Mesothelial cell of epicardium (in vitro differentiated cells): Measurements from ENCODE around the gene SLC44A3. TPM values are rescaled to one million over a fixed set of nuclear protein-coding genes. Genes with fewer than 3 reads are reported as not detected.

Experiments
- DNase-seq, 2 experiments: peaks; one replicate each; pipeline ENCODE4 v3.0.0; 2021; ENCODE audit warnings: low spot score in 2 of 2; ENCODE audit not compliant: unreplicated experiment in 2 of 2
- H3K27ac Mint-ChIP-seq: 2 replicates; pipeline ENCODE4 v1.8.0; 2021; ENCODE audit warnings: mixed read lengths
- H3K27me3 Mint-ChIP-seq: 2 replicates; pipeline ENCODE4 v1.8.0; 2021; ENCODE audit warnings: low read depth, mixed read lengths
- H3K36me3 Mint-ChIP-seq: 2 replicates; pipeline ENCODE4 v1.8.0; 2021; ENCODE audit warnings: mixed read lengths
- H3K4me1 Mint-ChIP-seq: 2 replicates; pipeline ENCODE4 v1.8.0; 2021; ENCODE audit warnings: mixed read lengths
- H3K4me3 Mint-ChIP-seq: 2 replicates; pipeline ENCODE4 v1.8.0; 2021; ENCODE audit warnings: mild to moderate bottlenecking, moderate library complexity, mixed read lengths
- H3K9me3 Mint-ChIP-seq: 2 replicates; pipeline ENCODE4 v1.8.0; 2021; ENCODE audit warnings: mixed read lengths
- total RNA-seq: library from RNA; stranded (reverse); gene quantifications from 3 replicates; pipeline ENCODE4 v1.2.1, GENCODE V29; 2021
- TF ChIP-seq, protein P1 (sequence below): fragments of 200-600 bp; sonication (generic); IDR thresholded peaks from one replicate; pipeline ENCODE4 v1.5.0; 2021; ENCODE audit warnings: antibody characterized with exemption; ENCODE audit not compliant: unreplicated experiment

SLC44A3 gene
- total RNA-seq, 1 donor from 2014 or later = 9.2 TPM

DNA sequence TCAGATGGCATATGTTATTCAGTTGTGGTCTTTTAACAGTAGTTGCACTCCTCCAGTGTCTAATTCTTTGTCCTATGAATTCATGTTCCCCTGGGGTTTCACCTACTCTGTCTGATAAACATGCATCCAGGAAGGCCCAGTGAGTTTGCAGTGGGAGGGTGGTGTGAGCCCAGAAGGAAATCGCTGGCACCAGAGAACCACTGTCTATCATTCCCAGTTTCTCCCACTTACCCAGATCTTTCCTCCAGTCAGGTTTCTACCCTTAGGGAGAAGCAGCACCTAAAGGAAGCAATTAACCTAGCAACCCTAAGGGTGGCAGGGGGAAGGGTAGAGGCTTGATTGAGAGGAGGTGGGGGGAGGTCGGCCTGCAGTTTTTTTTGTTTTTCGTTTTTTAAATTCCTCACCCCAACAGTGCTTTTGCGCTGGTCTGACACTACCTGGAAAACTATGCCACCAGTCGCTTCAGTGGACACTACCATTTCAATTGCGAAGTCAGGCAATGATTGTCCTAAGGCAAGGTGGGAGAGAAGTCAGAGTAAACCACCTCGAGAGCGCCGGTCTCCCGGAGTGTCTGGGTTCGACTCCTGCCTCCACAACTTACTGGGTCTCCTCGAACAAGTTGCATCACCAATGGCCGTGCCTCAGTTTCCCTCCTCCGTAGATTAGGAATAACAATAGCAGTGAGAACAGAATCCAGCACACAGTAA is 766 bp upstream of the SLC44A3 start:
- H3K9me3 Mint-ChIP-seq = peaks cover 22% of the 10 kb centered on the region
- H3K27ac Mint-ChIP-seq = peak overlapping the region; percentile 72
- TF ChIP-seq, protein P1, sequence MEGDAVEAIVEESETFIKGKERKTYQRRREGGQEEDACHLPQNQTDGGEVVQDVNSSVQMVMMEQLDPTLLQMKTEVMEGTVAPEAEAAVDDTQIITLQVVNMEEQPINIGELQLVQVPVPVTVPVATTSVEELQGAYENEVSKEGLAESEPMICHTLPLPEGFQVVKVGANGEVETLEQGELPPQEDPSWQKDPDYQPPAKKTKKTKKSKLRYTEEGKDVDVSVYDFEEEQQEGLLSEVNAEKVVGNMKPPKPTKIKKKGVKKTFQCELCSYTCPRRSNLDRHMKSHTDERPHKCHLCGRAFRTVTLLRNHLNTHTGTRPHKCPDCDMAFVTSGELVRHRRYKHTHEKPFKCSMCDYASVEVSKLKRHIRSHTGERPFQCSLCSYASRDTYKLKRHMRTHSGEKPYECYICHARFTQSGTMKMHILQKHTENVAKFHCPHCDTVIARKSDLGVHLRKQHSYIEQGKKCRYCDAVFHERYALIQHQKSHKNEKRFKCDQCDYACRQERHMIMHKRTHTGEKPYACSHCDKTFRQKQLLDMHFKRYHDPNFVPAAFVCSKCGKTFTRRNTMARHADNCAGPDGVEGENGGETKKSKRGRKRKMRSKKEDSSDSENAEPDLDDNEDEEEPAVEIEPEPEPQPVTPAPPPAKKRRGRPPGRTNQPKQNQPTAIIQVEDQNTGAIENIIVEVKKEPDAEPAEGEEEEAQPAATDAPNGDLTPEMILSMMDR = no peak
- peak overlapping the region; percentile 86 for H3K4me3 Mint-ChIP-seq
- H3K27me3 Mint-ChIP-seq = no peaks in the 10 kb centered on the region
- DNase-seq = no peak
- H3K36me3 Mint-ChIP-seq = peaks cover 11% of the 10 kb centered on the region
- H3K4me1 Mint-ChIP-seq = peaks cover 38% of the 10 kb centered on the region

DNA sequence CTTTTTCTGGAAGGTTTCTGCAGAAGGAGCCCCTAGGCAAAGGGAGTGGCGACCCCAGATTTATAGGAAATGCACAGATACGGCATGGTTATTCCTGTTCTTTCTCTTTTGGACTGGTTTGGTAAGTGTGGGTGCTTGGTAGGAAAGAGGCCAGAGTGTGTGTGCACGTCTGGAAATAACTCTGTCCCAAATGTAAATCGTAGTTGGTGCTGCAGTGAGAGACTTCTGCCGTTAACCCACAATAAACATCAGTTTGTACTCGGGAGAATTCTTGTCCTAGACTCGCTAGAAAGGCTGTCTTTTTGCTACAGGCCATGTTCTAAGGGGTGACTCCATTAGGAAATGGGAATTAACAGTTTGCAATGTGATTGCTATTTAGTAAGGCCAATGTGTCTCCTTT is 779 bp downstream of the SLC44A3 start:
- H3K4me1 Mint-ChIP-seq = peaks cover 38% of the 10 kb centered on the region
- H3K4me3 Mint-ChIP-seq = peak overlapping the region; percentile 76
- H3K9me3 Mint-ChIP-seq = peaks cover 10% of the 10 kb centered on the region
- TF ChIP-seq, protein P1 = no peak
- no peaks in the 10 kb centered on the region for H3K27me3 Mint-ChIP-seq
- DNase-seq = no peak
- peak overlapping the region; percentile 57 for H3K27ac Mint-ChIP-seq
- peaks cover 7% of the 10 kb centered on the region for H3K36me3 Mint-ChIP-seq

DNA sequence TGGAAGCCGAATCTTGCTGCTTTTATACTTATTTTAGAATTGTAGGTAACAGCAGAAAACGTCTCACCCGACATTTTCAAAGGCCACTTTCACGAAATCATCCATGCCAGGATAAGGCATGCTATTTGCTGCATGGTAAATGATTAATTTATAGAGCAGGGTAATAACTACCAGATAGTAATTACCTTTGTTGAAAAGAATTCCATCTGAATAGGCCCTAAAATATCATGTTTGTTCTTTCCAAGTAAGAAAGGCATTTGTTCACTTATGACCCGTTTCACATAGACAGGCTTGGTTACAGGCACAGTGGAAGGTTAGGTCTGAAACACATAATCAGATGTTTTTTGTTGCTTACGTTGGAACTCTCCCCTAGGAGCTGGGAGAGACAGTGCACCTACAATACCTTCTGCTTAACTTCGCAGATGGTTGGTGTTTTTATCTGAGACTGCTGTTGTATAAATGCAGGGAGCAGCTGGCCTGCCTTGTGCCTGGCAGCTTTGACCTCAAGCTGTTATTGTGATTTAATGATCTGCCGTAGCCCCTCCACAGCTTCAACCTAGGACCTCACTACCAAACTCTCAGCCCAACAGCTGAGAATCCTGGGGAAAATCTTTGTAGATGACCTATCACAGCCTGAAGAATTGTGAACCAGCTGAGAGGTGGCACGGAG is 1.6 kb downstream of the SLC44A3 start:
- peaks cover 3% of the 10 kb centered on the region for H3K9me3 Mint-ChIP-seq
- H3K36me3 Mint-ChIP-seq = peaks cover 6% of the 10 kb centered on the region
- H3K27me3 Mint-ChIP-seq = no peaks in the 10 kb centered on the region
- TF ChIP-seq, protein P1 = no peak
- H3K4me1 Mint-ChIP-seq = peaks cover 38% of the 10 kb centered on the region
- DNase-seq = no peak
- no peak overlapping the region for H3K27ac Mint-ChIP-seq
- peak overlapping the region; percentile 76 for H3K4me3 Mint-ChIP-seq

DNA sequence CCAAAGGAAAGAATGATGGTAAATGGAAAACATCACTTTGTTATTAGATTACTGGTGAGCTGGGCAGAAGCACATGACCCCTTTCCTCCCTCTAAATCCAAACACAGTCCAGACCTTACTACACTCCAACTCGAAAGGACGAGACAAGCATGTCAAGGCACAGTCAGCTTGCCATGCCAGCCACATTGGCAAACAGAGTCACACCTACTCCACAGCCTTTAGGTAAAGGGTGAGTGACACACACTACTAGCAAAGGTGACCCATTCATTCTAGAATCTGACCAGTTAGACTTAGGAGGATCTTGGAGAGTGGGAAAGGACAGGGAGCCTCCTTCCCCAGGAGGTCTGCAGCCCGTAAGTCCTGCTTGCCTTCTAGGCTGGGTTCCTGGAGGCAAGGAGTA is 3.0 kb downstream of the SLC44A3 start:
- peaks cover 11% of the 10 kb centered on the region for H3K36me3 Mint-ChIP-seq
- DNase-seq = no peak
- no peaks in the 10 kb centered on the region for H3K9me3 Mint-ChIP-seq
- H3K4me3 Mint-ChIP-seq = no peak overlapping the region
- TF ChIP-seq, protein P1 = no peak
- peaks cover 38% of the 10 kb centered on the region for H3K4me1 Mint-ChIP-seq
- no peak overlapping the region for H3K27ac Mint-ChIP-seq
- no peaks in the 10 kb centered on the region for H3K27me3 Mint-ChIP-seq

DNA sequence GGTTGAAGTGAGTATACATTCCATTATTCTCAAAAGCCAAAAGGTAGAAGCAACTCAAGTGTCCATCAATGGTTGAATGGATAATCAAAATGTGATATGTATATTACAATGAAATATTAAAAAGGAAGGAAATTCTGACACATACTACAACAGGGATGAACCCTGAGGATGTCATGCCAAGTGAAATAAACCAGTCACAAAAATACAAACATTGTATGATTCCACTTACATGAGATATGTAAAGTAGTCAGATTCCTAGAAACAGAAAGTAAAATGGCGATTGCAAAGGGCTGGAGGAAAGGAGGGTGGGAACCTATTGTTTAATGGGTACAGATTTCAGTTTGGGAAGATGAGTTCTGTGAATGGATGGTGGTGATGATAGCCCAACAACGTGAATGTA is 5.8 kb downstream of the SLC44A3 start:
- no peak overlapping the region for H3K4me3 Mint-ChIP-seq
- peaks cover 25% of the 10 kb centered on the region for H3K4me1 Mint-ChIP-seq
- no peaks in the 10 kb centered on the region for H3K27me3 Mint-ChIP-seq
- TF ChIP-seq, protein P1 = no peak
- peaks cover 3% of the 10 kb centered on the region for H3K9me3 Mint-ChIP-seq
- no peak overlapping the region for H3K27ac Mint-ChIP-seq
- no peak for DNase-seq
- H3K36me3 Mint-ChIP-seq = peaks cover 20% of the 10 kb centered on the region
